NCI-H2081 (cell line): Measurements from ENCODE around the gene HOXA11.

Experiments
- DNase-seq, 2 experiments: peaks; one replicate each; lab custom pipeline; 2025; lab: John Stamatoyannopoulos, UW

The HOXA11 gene

GRCh38 chr7:27169658-27170425, 15.2 kb downstream of the HOXA11 start:
- DNase-seq, result peak; percentile 84 to 85

DNA sequence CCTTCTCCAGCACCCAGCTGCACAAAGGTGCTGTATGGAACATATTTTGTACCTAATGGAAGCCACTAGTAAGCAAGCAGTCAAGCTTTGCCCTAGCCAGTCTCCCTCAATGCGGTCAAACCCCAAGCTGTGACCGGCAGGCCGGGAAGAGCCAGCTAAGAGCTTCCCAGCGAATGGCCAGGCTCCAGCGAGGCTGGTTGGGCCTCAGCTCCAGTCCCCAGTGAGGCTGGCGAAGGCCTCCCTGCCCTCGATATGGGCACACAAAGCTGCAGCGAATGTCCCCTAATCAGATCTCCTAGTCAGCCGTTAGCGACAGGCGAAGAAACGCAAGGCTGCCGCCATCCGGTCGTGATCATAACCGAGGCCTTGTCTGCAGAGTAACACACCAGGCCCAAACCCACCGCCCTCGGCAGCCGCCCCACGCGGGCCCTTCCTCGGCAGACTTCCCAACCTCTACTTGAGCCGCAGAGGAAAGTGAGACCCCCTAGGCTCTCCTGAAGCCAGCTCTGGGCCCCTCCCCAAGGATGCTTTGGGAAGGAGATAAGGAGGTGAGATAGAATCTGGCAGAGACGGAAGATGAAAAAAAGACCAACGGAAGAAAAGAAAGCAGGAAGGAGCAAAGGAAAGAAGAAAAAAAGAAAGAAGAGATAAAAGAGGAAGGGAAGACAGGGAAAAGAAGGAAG, 16.6 kb downstream of the HOXA11 start:
- DNase-seq, result peak; percentile 55 to 82

DNA sequence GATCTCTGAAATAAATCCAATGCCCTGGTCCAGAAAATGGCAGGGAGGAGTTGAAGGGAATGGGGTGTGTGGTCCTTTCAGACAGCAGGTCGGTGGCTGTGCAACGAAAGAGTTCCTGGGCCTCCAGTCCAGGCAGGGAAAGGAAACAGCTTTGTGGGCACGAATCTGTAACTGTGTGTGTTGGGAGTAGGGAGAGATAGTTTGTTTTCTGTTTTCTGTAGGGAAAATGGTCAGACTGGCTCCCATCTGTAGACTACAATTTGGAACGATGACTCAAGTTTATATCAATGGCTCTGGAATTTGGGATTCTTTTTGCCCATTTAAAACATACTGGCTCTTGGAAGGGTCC, 17.1 kb downstream of the HOXA11 start:
- peak in 1 of 2 experiments; percentile 35 for DNase-seq

DNA sequence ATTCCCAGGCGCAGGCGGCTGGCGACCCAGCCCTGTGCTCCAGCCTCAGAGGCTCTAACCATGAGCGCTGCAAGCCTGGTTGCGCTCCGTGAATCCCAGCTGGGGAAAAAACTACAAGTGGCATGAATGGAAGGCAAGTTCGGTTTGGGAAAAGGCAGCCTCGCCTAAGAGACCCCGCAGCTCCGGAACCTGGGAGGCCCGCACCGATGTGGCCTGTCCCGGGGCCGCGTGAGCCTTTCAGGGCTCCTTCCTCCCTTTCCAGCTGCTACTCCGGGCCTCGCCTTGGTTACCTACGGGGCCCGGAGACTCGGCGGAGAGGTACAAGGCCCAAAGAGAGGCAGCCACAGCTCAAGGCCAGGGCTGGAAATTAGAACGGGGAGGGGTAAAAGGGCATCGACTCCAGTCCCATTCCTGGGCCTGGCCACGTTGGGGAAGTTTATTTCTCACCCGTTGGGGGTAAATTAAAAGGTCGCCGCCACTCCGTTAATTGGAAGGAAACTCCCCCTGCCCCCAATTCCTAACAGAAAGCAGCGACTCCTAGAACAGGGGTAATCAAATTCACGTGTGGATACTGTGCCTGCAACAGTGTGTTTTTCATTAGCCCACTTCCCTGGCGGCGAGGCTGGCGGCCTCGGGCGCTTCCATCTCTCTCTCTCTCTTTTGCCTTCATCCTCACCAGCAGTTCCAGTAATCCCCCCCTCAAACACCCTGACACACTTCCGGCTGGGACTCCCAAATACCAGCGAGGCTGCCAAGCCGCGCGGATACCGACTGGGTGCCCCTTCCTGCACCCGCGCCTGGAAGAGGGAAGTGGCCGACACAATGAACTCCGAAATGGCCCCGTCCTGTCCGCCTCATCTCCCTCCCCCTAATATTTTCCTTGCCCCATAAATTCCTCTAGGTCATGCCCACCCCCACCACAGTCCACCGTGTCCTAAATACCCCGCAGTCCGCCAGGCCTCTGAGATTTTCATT, 18.2 kb downstream of the HOXA11 start:
- peak; percentile 18 to 57 for DNase-seq

- no peak for DNase-seq
Observed at GRCh38 chr7:27165996-27166530, 19.0 kb downstream of the HOXA11 start.

GRCh38 chr7:27165089-27165995, 19.7 kb downstream of the HOXA11 start, which contains the start of gene HOXA9:
HOXA9 (minus strand) TSS chr7:27165537; CDS start chr7:27165457, 80 bp downstream.
- DNase-seq, result no peak

GRCh38 chr7:27164367-27165088, 20.5 kb downstream of the HOXA11 start:
- DNase-seq, result no peak

GRCh38 chr7:27164045-27164366, 21.0 kb downstream of the HOXA11 start:
- no peak for DNase-seq

- DNase-seq, result no peak
Observed at GRCh38 chr7:27163288-27164044, 21.6 kb downstream of the HOXA11 start.

- DNase-seq, result no peak
Observed at GRCh38 chr7:27162561-27163287, 22.3 kb downstream of the HOXA11 start.

DNA sequence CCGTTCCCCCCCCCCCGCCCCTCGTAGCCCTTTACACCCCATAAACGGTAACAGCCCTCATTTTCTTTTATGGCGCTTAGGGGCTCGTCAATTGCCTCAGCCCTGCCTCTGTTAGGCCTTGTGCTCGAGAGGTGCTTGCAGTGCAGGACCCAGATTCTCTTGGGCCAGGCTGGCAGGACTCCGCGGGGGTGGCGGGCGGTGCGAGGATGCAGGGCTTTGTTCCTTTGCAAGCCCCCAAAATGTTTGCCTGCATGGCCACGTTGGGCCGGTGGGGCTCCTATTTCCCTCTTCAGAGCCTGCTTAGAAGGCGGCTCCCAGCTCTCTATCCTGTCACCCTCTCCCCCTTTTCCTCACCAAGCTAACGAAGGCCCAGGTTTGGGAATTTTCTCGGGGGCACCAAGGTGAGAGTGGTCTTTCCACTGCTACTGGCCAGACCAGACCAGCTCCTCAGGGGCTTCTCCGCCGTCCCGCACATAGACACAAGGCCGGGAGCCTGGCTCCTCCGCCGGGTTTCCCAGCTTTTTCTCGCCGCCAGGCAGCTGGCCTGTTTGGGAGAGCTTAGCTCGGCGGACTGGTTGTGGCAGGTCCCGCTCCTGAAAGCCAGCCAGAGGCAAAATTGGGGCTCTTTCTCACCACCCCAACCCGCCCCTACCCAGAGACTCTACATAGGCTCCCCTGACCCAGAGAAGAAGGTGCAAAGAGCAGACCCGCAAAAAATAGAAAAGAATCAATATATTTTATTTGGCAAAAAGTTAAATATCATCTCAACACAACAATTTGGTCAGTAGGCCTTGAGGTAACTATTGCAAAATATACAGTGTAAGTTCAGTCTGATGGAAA, 23.1 kb downstream of the HOXA11 start:
- no peak for DNase-seq

- no peak for DNase-seq
Observed at GRCh38 chr7:27161214-27161720, 23.8 kb downstream of the HOXA11 start.

DNA sequence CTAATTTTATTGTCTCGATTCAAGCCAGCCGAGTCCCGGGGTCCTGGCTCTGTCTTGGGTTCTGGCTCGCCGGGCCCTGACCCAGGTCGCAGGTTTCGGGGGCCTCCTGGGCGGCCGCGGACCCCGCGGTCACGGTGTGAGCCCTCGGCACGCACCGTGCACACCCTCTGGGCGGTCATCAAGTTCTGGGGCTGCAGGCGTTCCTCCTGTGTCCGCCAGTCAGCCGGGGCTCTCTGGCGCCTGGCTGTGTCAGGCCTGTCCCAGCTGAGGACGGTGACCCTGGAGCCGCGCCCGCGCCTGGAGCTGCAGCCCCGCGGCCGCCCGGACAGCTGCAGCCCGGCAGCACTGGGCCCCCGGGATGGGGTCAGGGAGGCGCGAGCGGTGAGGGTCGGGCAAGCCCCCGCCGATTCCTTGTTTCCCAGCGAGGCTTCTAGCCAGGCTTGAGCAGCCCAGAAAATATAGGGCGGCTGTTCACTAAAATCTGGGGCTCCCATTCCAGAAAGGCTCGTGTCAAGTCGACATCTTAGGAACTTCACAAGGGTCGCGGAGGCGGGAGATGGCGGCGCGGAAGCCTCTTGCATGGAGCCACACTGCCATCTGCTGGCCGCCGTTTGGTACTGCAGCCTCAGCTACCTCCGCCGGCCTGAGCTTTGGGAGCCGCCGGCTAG, 24.4 kb downstream of the HOXA11 start:
- DNase-seq, result peak; percentile 82 to 85

DNA sequence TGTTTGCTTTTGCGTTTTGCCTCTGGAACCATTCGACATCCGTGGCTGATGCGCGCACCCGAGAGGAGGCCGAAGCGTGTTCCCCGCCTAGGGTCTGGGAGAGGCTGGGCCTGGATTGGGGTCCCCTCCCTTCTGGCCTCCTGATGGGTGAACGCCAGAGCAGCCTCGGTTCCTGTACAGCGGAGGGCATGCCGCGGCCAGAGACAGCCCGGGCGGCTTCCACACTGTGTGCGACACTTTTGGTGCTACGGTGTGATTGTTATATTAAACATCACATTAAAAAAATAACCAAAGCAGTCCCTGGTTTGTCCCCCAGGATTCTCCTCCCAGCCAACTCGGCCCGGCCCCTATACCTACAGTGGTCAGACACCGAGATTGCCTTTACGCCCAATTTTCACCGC, 24.9 kb downstream of the HOXA11 start:
- no peak for DNase-seq

DNA sequence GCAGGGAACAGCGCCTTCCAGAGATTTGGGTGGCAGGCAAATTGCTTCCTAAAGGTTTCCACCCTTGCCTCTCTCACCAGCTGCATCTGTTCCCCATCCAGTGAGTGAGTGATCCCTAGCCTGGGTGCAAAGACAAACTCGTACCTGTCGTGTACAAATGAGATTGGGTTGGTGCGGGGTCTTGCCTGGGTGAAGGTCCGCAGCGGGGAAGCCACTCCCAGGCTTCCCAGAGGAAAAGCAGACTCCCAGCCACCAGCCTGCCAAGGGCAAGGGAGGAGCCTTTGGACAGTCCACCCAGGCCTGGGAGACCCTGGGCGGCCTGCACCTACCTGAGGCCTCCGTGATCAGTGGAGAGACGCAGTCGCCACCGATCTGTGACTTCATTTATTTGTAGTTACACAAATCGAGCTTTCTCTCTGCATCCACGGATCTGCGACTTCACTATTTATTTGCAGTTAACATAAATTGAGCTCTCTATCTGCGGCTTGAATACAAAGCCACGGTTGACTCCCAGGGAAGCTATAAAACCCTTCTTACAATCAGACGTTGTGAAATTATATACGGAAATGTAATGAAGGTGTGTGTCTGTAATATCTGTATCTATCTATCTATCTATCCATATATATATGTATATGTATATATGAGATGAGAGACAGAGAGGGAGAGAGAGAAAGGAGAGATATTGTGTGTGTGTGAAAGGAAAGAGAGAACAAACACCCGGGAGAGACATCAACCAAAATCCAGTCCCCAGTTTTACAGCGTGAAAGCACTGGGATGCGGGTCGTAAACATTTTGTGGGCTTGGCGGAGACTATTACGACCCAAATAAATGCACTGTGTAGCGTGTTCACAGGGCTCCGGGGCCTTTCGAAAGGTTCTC, 25.5 kb downstream of the HOXA11 start:
- DNase-seq, result no peak
